ENCODE measurements around the gene CYBB.
A peak's percentile ranks its signal among the peaks of the same experiment; 100 is the strongest.

CYBB gene

DNA sequence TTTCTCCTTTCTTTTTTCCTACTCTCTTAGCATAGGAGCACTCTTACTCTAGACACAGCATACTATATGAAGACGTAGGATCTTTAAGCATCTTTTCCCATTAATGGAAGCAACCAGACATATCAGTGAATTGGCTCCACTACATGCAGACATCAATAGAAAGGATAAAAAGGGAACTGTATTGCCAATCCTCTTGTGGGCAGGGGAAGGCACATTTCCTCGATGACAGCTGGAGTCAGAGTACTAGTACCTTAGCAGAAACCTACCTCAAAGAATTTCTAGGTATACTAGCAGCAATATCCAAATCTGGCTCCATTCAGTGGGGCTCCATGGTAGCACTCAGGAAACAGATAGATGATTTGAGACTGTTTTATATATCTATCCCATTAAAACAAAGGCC lies 20.1 kb downstream of the CYBB start:
- H3K4me3 ChIP-seq (ENCODE audit: control insufficient read depth in 1 of 7, extremely low read depth in 1 of 7, insufficient read depth in 4 of 7, low read depth in 2 of 7, low read length in 6 of 7): no peak overlapping the region
- no peak for DNase-seq
- H3K27ac ChIP-seq (ENCODE audit: insufficient read depth in 1 of 2, low read depth in 1 of 2, low read length in 2 of 2, poor library complexity in 1 of 2, severe bottlenecking in 2 of 2): no peak overlapping the region
- H3K36me3 ChIP-seq (ENCODE audit: control insufficient read depth in 4 of 4, insufficient read depth in 4 of 4, low read length in 3 of 4): no peaks in the 10 kb centered on the region
- CTCF ChIA-PET: interaction anchor here (1.4 kb wide), 1 partner anchor 18 kb away, joined by 3 read pairs; no protein-coding TSS in a partner anchor
- H3K9me3 ChIP-seq (ENCODE audit: control extremely low read depth in 1 of 5, control insufficient read depth in 4 of 5, insufficient read depth in 2 of 5, low read depth in 1 of 5, low read length in 4 of 5): no peaks in the 10 kb centered on the region
- 100% methylated on average over 1 of the region's 2 CpGs for WGBS (ENCODE audit: insufficient coverage)
- no peaks in the 10 kb centered on the region for H3K27me3 ChIP-seq (replicated peaks in 2 of 5; ENCODE audit: control insufficient read depth in 4 of 5, insufficient read depth in 5 of 5, low read length in 4 of 5)
- peaks cover 4 to 50% (median 26%) of the 10 kb centered on the region in 4 experiments for H3K4me1 ChIP-seq (ENCODE audit: control extremely low read depth in 1 of 4, control insufficient read depth in 4 of 4, insufficient read depth in 4 of 4, low read length in 3 of 4)
- POLR2A ChIA-PET: no interaction called here

DNA sequence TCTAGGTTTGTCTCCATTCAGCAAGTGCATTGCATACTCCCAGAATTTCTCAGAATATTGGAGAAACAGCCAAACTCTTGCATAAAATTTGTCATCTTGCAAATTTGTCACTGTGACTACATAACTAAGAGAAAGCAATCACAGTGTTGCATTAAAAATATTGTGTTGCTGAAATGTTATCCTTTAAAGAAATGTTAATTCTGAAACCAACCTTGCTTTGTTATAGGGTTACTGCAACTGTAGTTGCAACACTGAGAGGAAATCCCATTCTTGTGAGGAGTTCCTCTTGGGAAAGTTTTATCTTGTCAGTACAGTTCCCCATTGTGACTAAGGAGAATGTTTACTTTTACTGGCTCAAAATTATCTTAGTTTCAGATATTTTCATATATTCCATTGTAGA lies 20.9 kb downstream of the CYBB start:
- no peaks in the 10 kb centered on the region for H3K9me3 ChIP-seq (ENCODE audit: control extremely low read depth in 1 of 5, control insufficient read depth in 4 of 5, insufficient read depth in 2 of 5, low read depth in 1 of 5, low read length in 4 of 5)
- POLR2A ChIA-PET: no interaction called here
- H3K27ac ChIP-seq (ENCODE audit: insufficient read depth in 1 of 2, low read depth in 1 of 2, low read length in 2 of 2, poor library complexity in 1 of 2, severe bottlenecking in 2 of 2): no peak overlapping the region
- DNase-seq: no peak
- H3K27me3 ChIP-seq (replicated peaks in 2 of 5; ENCODE audit: control insufficient read depth in 4 of 5, insufficient read depth in 5 of 5, low read length in 4 of 5): no peaks in the 10 kb centered on the region
- H3K4me1 ChIP-seq (ENCODE audit: control extremely low read depth in 1 of 4, control insufficient read depth in 4 of 4, insufficient read depth in 4 of 4, low read length in 3 of 4): peaks cover 4 to 50% (median 26%) of the 10 kb centered on the region in 4 experiments
- CTCF ChIA-PET: no interaction called here
- H3K36me3 ChIP-seq (ENCODE audit: control insufficient read depth in 4 of 4, insufficient read depth in 4 of 4, low read length in 3 of 4): no peaks in the 10 kb centered on the region
- no peak overlapping the region for H3K4me3 ChIP-seq (ENCODE audit: control insufficient read depth in 1 of 7, extremely low read depth in 1 of 7, insufficient read depth in 4 of 7, low read depth in 2 of 7, low read length in 6 of 7)

GRCh38 chrX:37802028-37802427 lies 22.2 kb downstream of the CYBB start:
- POLR2A ChIA-PET: no interaction called here
- CTCF ChIA-PET: no interaction called here

DNA sequence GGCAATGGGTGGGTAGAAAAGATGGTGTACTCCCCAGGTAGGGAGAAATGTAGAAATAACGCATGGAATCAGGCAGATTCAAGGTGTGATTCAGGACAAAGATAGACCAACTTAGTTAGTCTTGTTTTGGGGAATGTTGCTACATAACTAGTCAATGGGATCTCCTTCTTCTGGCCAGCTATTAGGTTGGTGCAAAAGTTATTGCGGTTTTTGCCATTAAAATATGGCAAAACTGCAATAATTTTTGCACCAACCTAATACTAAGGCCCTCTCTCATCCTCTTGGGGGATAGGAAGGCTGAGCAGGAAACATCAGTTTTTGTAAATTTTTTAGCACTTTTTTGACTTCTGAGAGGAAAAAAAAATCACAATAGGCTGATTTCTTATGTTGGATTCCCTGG lies 23.2 kb downstream of the CYBB start:
- H3K27ac ChIP-seq (ENCODE audit: insufficient read depth in 1 of 2, low read depth in 1 of 2, low read length in 2 of 2, poor library complexity in 1 of 2, severe bottlenecking in 2 of 2): no peak overlapping the region
- H3K9me3 ChIP-seq (ENCODE audit: control extremely low read depth in 1 of 5, control insufficient read depth in 4 of 5, insufficient read depth in 2 of 5, low read depth in 1 of 5, low read length in 4 of 5): peaks cover 0 to 2% (median 0%) of the 10 kb centered on the region in 5 experiments
- ChIA-PET POLR2A (no interaction called here), CTCF (interaction anchor here (0.6 to 1.1 kb wide), 2 partner anchors 14 to 22 kb away, joined by 3 read pairs; no protein-coding TSS in a partner anchor)
- peaks cover 4 to 29% (median 18%) of the 10 kb centered on the region in 4 experiments for H3K4me1 ChIP-seq (ENCODE audit: control extremely low read depth in 1 of 4, control insufficient read depth in 4 of 4, insufficient read depth in 4 of 4, low read length in 3 of 4)
- H3K36me3 ChIP-seq (ENCODE audit: control insufficient read depth in 4 of 4, insufficient read depth in 4 of 4, low read length in 3 of 4): no peaks in the 10 kb centered on the region
- WGBS (ENCODE audit: insufficient coverage): 0% methylated on average over 1 of the region's 2 CpGs
- no peaks in the 10 kb centered on the region for H3K27me3 ChIP-seq (replicated peaks in 2 of 5; ENCODE audit: control insufficient read depth in 4 of 5, insufficient read depth in 5 of 5, low read length in 4 of 5)
- DNase-seq: no peak
- peak overlapping the region in 1 of 7 experiments; percentile 8 for H3K4me3 ChIP-seq (ENCODE audit: control insufficient read depth in 1 of 7, extremely low read depth in 1 of 7, insufficient read depth in 4 of 7, low read depth in 2 of 7, low read length in 6 of 7)

More at GRCh38 chrX:37802028-37802427, 22.2 kb downstream of the CYBB start:
- Histone ChIP-seq H3K9me3 (ENCODE audit: control extremely low read depth in 1 of 5, control insufficient read depth in 4 of 5, insufficient read depth in 2 of 5, low read depth in 1 of 5, low read length in 4 of 5) (no peaks in the 10 kb centered on the region), H3K36me3 (ENCODE audit: control insufficient read depth in 4 of 4, insufficient read depth in 4 of 4, low read length in 3 of 4) (no peaks in the 10 kb centered on the region), H3K4me3 (ENCODE audit: control insufficient read depth in 1 of 7, extremely low read depth in 1 of 7, insufficient read depth in 4 of 7, low read depth in 2 of 7, low read length in 6 of 7) (peak overlapping the region in 1 of 7 experiments; percentile 5), H3K4me1 (ENCODE audit: control extremely low read depth in 1 of 4, control insufficient read depth in 4 of 4, insufficient read depth in 4 of 4, low read length in 3 of 4) (peaks cover 4 to 37% (median 20%) of the 10 kb centered on the region in 4 experiments), H3K27ac (ENCODE audit: insufficient read depth in 1 of 2, low read depth in 1 of 2, low read length in 2 of 2, poor library complexity in 1 of 2, severe bottlenecking in 2 of 2) (no peak overlapping the region), H3K27me3 (replicated peaks in 2 of 5; ENCODE audit: control insufficient read depth in 4 of 5, insufficient read depth in 5 of 5, low read length in 4 of 5) (no peaks in the 10 kb centered on the region)
- peak; percentile 8 to 70 (median 58) for DNase-seq

GRCh38 chrX:37809970-37810369 lies 30.1 kb downstream of the CYBB start:
- H3K9me3 ChIP-seq (ENCODE audit: control extremely low read depth in 1 of 5, control insufficient read depth in 4 of 5, insufficient read depth in 2 of 5, low read depth in 1 of 5, low read length in 4 of 5): peaks cover 0 to 3% (median 0%) of the 10 kb centered on the region in 5 experiments
- H3K27me3 ChIP-seq (replicated peaks in 2 of 5; ENCODE audit: control insufficient read depth in 4 of 5, insufficient read depth in 5 of 5, low read length in 4 of 5): peaks cover 0 to 3% (median 0%) of the 10 kb centered on the region in 5 experiments
- no peaks in the 10 kb centered on the region for H3K36me3 ChIP-seq (ENCODE audit: control insufficient read depth in 4 of 4, insufficient read depth in 4 of 4, low read length in 3 of 4)
- H3K27ac ChIP-seq (ENCODE audit: insufficient read depth in 1 of 2, low read depth in 1 of 2, low read length in 2 of 2, poor library complexity in 1 of 2, severe bottlenecking in 2 of 2): no peak overlapping the region
- H3K4me1 ChIP-seq (ENCODE audit: control extremely low read depth in 1 of 4, control insufficient read depth in 4 of 4, insufficient read depth in 4 of 4, low read length in 3 of 4): peaks cover 2 to 26% (median 8%) of the 10 kb centered on the region in 4 experiments
- no peak for DNase-seq
- ChIA-PET CTCF (interaction anchor here (0.6 to 1.6 kb wide), 2 partner anchors 15 to 64 kb away, joined by 3 to 5 read pairs; no protein-coding TSS in a partner anchor), POLR2A (no interaction called here)
- H3K4me3 ChIP-seq (ENCODE audit: control insufficient read depth in 1 of 7, extremely low read depth in 1 of 7, insufficient read depth in 4 of 7, low read depth in 2 of 7, low read length in 6 of 7): no peak overlapping the region
- WGBS (ENCODE audit: insufficient coverage): 60% methylated on average over 1 of the region's 2 CpGs

DNA sequence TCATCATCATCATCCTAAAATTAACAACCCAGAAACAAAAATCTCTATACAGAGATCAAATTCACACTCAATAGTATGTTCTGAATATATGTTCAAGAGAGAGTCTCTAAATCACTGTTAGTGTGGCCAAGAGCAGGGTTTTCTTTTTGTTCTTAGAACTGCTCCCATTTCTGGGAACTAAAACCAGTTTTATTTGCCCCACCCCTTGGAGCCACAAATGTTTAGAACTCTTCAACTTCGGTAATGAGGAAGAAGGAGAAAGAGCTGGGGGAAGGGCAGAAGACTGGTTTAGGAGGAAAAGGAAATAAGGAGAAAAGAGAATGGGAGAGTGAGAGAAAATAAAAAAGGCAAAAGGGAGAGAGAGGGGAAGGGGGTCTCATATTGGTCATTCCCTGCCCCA lies 32.3 kb downstream of the CYBB start:
- peaks cover 0 to 3% (median 0%) of the 10 kb centered on the region in 5 experiments for H3K27me3 ChIP-seq (replicated peaks in 2 of 5; ENCODE audit: control insufficient read depth in 4 of 5, insufficient read depth in 5 of 5, low read length in 4 of 5)
- H3K9me3 ChIP-seq (ENCODE audit: control extremely low read depth in 1 of 5, control insufficient read depth in 4 of 5, insufficient read depth in 2 of 5, low read depth in 1 of 5, low read length in 4 of 5): peaks cover 0 to 3% (median 0%) of the 10 kb centered on the region in 5 experiments
- no peak overlapping the region for H3K4me3 ChIP-seq (ENCODE audit: control insufficient read depth in 1 of 7, extremely low read depth in 1 of 7, insufficient read depth in 4 of 7, low read depth in 2 of 7, low read length in 6 of 7)
- WGBS (ENCODE audit: insufficient coverage): 20% methylated on average over 1 of the region's 1 CpG
- ChIA-PET POLR2A (no interaction called here), CTCF (no interaction called here)
- no peak for DNase-seq
- no peaks in the 10 kb centered on the region for H3K36me3 ChIP-seq (ENCODE audit: control insufficient read depth in 4 of 4, insufficient read depth in 4 of 4, low read length in 3 of 4)
- peaks cover 2 to 29% (median 8%) of the 10 kb centered on the region in 4 experiments for H3K4me1 ChIP-seq (ENCODE audit: control extremely low read depth in 1 of 4, control insufficient read depth in 4 of 4, insufficient read depth in 4 of 4, low read length in 3 of 4)
- no peak overlapping the region for H3K27ac ChIP-seq (ENCODE audit: insufficient read depth in 1 of 2, low read depth in 1 of 2, low read length in 2 of 2, poor library complexity in 1 of 2, severe bottlenecking in 2 of 2)

- H3K4me1 ChIP-seq (ENCODE audit: control extremely low read depth in 1 of 4, control insufficient read depth in 4 of 4, insufficient read depth in 4 of 4, low read length in 3 of 4): peaks cover 6 to 29% (median 16%) of the 10 kb centered on the region in 4 experiments
- POLR2A ChIA-PET: no interaction called here
- peaks cover 0 to 3% (median 0%) of the 10 kb centered on the region in 5 experiments for H3K27me3 ChIP-seq (replicated peaks in 2 of 5; ENCODE audit: control insufficient read depth in 4 of 5, insufficient read depth in 5 of 5, low read length in 4 of 5)
- no peak overlapping the region for H3K4me3 ChIP-seq (ENCODE audit: control insufficient read depth in 1 of 7, extremely low read depth in 1 of 7, insufficient read depth in 4 of 7, low read depth in 2 of 7, low read length in 6 of 7)
- WGBS (ENCODE audit: insufficient coverage): 86% methylated on average over 1 of the region's 4 CpGs
- CTCF ChIA-PET: no interaction called here
- no peak for DNase-seq
- H3K36me3 ChIP-seq (ENCODE audit: control insufficient read depth in 4 of 4, insufficient read depth in 4 of 4, low read length in 3 of 4): no peaks in the 10 kb centered on the region
- no peaks in the 10 kb centered on the region for H3K9me3 ChIP-seq (ENCODE audit: control extremely low read depth in 1 of 5, control insufficient read depth in 4 of 5, insufficient read depth in 2 of 5, low read depth in 1 of 5, low read length in 4 of 5)
- no peak overlapping the region for H3K27ac ChIP-seq (ENCODE audit: insufficient read depth in 1 of 2, low read depth in 1 of 2, low read length in 2 of 2, poor library complexity in 1 of 2, severe bottlenecking in 2 of 2)
Observed at GRCh38 chrX:37813570-37813969, 33.7 kb downstream of the CYBB start.

All from common myeloid progenitor, CD34-positive (primary cell).